Calu3 (cell line): ENCODE data around the gene GEMIN7. TPM values are rescaled to one million over a fixed set of nuclear protein-coding genes. Genes with fewer than 3 reads are reported as not detected.
A peak's percentile ranks its signal among the peaks of the same experiment; 100 is the strongest.

Source experiments
- BruUV-seq: library from RNA; stranded (reverse); fragments of 400-500 nt; replicated peaks from 2 replicates; lab custom pipeline; 2021; lab: Mats Ljungman, UMichigan
- CTCF ChIA-PET: fragments of 300-600 bp; sonication (Branson Sonifier 250); formaldehyde crosslinking; loops from one replicate; lab custom pipeline; 2022; ENCODE audit warnings: antibody characterized with exemption; lab: Charles Lee
- DNase-seq: peaks from one replicate; pipeline ENCODE4 v3.0.0; 2022
- H3K27ac Mint-ChIP-seq: one replicate; pipeline ENCODE4 v1.8.0; 2022; ENCODE audit warnings: mixed read lengths; ENCODE audit not compliant: unreplicated experiment
- H3K27me3 Mint-ChIP-seq: one replicate; pipeline ENCODE4 v1.8.0; 2022; ENCODE audit warnings: mixed read lengths; ENCODE audit not compliant: unreplicated experiment
- H3K36me3 Mint-ChIP-seq: one replicate; pipeline ENCODE4 v1.8.0; 2022; ENCODE audit warnings: mild to moderate bottlenecking, moderate library complexity, mixed read lengths; ENCODE audit not compliant: insufficient read depth, unreplicated experiment
- H3K4me1 Mint-ChIP-seq: one replicate; pipeline ENCODE4 v1.8.0; 2022; ENCODE audit warnings: mild to moderate bottlenecking, low read depth, mixed read lengths; ENCODE audit not compliant: unreplicated experiment
- H3K4me3 Mint-ChIP-seq: one replicate; pipeline ENCODE4 v1.8.0; 2022; ENCODE audit warnings: mild to moderate bottlenecking, low read depth, moderate library complexity, mixed read lengths; ENCODE audit not compliant: unreplicated experiment
- H3K9me3 Mint-ChIP-seq: one replicate; pipeline ENCODE4 v1.8.0; 2022; ENCODE audit warnings: low read depth, mixed read lengths; ENCODE audit not compliant: unreplicated experiment
- CTCF ChIP-seq: fragments of 200-600 bp; IDR thresholded peaks from one replicate; pipeline ENCODE4 v1.8.0; 2022; ENCODE audit warnings: antibody characterized with exemption; ENCODE audit not compliant: unreplicated experiment
- intact Hi-C: fragments of 100-400 bp; cut with micrococcal nuclease; formaldehyde crosslinking; loops from one replicate; pipeline ENCODE4 v1.10.0; 2022; ENCODE audit not compliant: unreplicated experiment
- total RNA-seq: library from RNA; stranded (reverse); gene quantifications from 2 replicates; pipeline ENCODE4 v1.2.3, GENCODE V29; 2022

Gene GEMIN7
- total RNA-seq, 1 experiment from 2014 or later, result 36.0 TPM

GRCh38 chr19:45075301-45076028 lies 3.6 kb upstream of the GEMIN7 start:
- intact Hi-C loops, result no loop called here
- CTCF ChIA-PET, result interaction anchor here (0.7 to 1.6 kb wide), 5 partner anchors 16 to 572 kb away, joined by 3 to 8 read pairs (median 3); partner anchors contain the start of genes CLASRP and PPP1R37
- Mint-ChIP-seq H3K36me3 (peaks cover 65% of the 10 kb centered on the region), H3K4me3 (peak overlapping the region; percentile 84), H3K4me1 (peaks cover 22% of the 10 kb centered on the region), H3K27me3 (no peaks in the 10 kb centered on the region), H3K9me3 (no peaks in the 10 kb centered on the region), H3K27ac (peak overlapping the region; percentile 66)
- no peak for TF ChIP-seq CTCF
- peak; percentile 90 for DNase-seq
- BruUV-seq, result no TSS peak

DNA sequence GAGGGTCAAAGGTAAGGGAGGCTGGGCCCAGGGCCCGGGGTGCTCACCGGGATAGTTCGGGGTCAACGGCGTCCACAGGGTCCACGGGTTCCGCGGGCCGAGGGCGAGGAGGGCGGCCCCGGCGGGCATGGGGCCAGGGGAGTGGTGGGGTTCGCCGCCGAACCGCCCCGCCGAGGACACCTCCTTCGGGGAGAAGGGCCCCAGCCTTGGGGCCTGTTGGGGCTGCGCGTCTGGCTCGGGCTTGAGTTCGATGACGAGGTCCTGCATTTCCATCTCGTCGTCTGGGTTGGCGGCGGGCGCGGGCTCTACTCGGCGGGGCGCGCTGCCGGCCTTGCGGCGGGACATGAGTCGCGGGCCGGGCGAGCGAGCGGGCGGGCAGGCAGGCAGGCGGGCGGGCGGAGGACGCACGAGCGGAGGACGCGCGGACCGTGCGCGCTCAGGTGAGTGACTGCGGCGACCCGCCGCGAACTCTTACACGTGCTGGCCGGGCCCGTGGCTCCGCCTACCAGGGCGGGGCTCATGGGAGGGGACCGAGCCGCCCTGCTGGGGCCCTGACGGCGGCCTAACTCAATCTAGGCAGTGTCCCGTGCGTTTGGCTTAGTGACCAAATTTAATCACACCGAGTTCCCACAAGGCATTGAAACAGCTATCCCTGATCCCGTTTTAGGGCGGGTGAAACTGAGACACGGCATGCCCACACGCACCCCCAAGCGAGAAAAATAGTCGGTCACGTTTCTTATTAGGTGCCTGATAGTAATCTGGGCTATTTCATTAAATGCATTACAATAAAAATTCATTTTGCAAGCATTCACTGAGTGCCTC lies 2.8 kb upstream of the GEMIN7 start, which contains the start of gene ZNF296:
TSS of gene ZNF296 (minus strand) at position 450 of the 822 bp plus-strand sequence. CDS start at position 345, 105 bp downstream.
- CTCF ChIA-PET, result interaction anchor here (1.2 to 1.6 kb wide), 2 partner anchors 16 to 37 kb away, joined by 5 to 8 read pairs; partner anchors contain the start of genes CLASRP and PPP1R37
- Mint-ChIP-seq H3K9me3 (no peaks in the 10 kb centered on the region), H3K36me3 (peaks cover 62% of the 10 kb centered on the region), H3K4me3 (peak within 1 kb of the TSS; percentile 84), H3K4me1 (peaks cover 22% of the 10 kb centered on the region), H3K27me3 (no peaks in the 10 kb centered on the region), H3K27ac (peak within 1 kb of the TSS; percentile 66)
- intact Hi-C loops, result no loop called here
- TF ChIP-seq CTCF, result no peak
- TSS peak; percentile 69 for BruUV-seq
- DNase-seq, result peak; percentile 93

DNA sequence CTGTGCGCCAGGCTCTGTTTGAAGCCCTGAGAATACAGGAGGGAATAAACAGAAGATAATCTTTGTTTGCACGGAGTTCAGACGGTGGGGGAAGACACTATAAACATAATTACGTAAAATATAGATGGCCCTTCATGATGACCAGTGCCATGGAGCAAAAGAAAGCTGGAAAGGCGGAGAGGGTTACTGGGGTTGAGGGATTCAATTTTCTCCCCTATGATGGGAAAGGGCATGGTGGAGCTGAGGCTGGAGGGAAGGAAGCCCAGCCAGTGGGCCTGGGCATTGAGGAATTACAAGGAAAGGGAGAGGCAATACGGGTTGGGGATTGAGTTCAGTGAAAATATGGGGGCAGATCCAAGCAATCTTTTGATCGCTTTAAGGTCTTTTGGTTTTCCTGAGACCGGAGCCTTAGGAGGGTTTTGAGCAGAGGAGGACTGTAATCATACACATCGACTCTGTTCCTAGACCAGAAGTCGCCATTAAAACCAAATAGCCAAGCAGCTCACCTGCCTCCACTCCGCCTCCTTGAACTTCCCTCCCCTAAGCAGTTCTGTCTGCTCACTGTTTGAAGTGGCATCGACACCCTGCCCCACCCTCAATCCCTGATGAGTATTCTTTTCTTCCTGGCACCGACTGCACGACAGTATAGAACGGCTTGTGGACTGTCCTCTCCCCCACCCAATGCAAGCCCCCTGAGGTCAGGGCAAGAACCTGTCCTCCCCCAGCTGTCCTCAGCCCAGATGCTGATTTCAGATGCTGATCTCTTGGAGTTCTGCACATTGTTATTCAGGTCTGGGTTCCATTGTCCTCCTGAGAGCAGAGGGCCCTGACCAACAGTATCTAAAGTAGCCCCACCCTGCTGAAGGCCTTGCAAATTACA lies 2.0 kb upstream of the GEMIN7 start:
- no peaks in the 10 kb centered on the region for H3K9me3 Mint-ChIP-seq
- BruUV-seq, result no TSS peak
- H3K27me3 Mint-ChIP-seq, result no peaks in the 10 kb centered on the region
- H3K27ac Mint-ChIP-seq, result no peak overlapping the region
- peaks cover 28% of the 10 kb centered on the region for H3K4me1 Mint-ChIP-seq
- CTCF ChIA-PET, result no interaction called here
- peak overlapping the region; percentile 84 for H3K4me3 Mint-ChIP-seq
- peaks cover 60% of the 10 kb centered on the region for H3K36me3 Mint-ChIP-seq
- no peak for DNase-seq
- TF ChIP-seq CTCF, result no peak
- intact Hi-C loops, result no loop called here
